GM23248 (cell line): ENCODE data around the gene CSMD2.

ENCODE experiments used
- EZH2 ChIP-seq: fragments of 200-600 bp; sonication (generic); IDR thresholded peaks from 2 replicates; pipeline ENCODE4 v1.6.1; 2018; ENCODE audit warnings: antibody characterized with exemption, mild to moderate bottlenecking; ENCODE audit not compliant: insufficient read depth, poor library complexity, severe bottlenecking
- EZH2phosphoT487 ChIP-seq: fragments of 200-600 bp; sonication (generic); IDR thresholded peaks from 2 replicates; pipeline ENCODE4 v1.6.1; 2018; ENCODE audit warnings: antibody characterized with exemption, moderate library complexity, mild to moderate bottlenecking, low read depth; ENCODE audit not compliant: insufficient read depth

DNA sequence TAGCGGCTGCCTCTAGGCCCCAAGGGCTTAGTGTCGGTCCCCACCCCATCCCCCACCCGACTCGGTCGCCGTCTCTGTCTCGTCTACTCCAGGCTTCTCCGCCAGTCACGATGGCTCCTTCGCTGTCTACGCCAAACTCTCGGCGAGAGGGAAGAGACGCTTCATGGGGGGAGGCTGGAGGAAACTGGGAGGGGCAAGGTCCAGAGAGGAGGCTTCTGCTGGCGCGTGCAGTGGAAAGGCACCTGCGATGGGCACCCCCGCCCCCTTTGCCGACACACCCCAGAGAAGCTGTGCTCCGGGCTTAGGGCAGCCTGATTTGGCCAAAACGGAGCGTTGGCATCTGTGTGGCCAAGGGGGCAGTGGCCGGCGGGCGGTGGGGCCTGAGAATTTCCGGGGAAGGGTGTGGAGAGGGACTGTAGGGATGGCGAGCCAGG, 1.2 kb upstream of the CSMD2 start:
- no peak for TF ChIP-seq EZH2phosphoT487
- no peak for TF ChIP-seq EZH2
